ENCODE measurements around the gene LIPE.

The LIPE gene

DNA sequence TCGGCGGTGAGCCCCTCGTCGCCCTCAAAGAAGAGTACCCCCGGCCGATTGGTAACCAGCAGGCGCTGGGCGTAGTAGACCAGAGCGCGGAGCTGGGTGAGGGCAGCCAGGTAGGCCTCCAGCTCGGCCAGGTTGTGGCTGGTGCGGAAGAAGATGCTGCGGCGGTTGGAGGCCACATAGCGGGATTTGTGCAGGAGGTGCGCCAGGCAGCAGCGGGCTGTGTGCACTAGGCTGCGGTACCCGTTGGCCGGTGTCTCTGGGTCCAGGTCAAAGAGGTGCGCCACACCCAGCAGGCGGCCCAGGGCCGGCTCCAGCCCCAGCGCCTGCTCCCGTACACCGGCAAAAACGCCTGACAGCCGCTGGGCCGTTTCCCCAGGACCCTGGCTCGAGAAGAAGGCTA lies 16.8 kb downstream of the LIPE start:
- DNase-seq, result no peak

DNA sequence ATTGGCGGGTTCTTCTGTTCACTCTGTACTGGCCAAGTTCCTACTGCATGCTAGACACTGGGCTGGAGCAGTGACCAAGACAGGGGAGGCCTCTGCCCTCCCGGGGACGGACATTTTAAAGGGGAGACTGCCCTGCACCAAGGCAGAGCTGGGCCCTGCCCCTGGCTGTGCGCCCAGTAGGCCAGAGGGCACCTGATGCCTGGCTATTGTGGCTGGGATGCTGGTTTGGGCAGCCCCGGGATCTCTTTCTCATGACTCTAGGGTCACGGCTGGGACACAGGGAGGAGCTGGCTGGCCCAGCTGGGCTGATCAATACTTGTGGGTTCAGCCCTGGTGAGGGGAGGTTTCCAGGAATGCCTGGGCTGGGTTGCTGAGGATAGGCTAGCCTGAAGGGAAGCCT lies 17.7 kb downstream of the LIPE start:
- DNase-seq, result no peak

DNA sequence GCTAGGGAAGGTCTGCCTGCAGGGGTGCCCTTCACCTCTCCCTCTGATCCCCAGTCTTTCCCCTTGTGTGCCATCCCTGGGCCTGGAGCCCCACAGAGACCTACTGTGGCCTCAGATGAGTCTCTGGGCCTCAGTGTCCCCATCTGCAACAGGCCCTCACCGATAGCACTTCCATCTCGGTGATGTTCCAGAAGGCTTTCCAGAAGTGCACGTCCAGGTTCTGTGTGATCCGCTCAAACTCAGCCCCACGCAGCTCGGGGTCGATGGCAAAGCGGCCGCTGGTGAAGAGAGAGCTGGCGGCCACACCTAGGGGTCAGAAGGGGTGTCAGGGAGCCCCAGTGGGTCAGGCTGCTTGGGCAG lies 19.4 kb downstream of the LIPE start:
- no peak for DNase-seq

DNA sequence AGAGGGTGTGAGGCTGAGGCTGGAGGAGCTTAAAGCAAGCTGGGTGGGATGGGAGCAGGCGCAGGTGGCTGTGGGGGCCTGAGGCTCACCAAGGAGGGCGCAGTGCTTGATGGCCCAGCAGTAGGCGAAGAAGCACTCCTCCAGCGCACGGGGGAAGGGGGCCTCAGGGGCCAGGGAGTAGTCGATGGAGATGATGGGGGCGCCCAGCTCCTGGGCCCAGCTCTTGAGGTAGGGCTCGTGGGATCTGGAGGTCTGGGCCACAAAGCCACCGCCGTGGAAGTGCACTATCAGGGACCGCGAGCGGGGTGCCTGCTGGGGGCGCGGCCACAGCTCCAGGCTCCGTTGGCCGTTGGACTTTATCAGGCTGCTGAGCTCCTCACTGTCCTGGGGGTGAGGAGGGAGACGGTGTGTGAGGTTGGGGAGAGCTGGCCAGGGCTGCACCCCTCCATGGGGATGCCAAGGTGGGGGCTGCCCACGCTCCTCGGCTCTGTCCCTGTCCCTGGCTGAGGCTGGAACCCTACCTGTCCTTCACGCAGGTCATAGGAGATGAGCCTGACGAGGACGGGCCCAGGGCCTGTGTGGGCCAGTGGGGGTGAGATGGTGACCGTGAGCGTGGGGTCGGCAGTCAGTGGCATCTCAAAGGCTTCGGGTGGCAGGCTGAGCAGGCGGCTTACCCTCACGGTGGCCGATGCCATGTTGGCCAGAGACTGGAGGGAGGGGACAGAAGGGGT lies 19.9 kb downstream of the LIPE start:
- DNase-seq, result no peak

DNA sequence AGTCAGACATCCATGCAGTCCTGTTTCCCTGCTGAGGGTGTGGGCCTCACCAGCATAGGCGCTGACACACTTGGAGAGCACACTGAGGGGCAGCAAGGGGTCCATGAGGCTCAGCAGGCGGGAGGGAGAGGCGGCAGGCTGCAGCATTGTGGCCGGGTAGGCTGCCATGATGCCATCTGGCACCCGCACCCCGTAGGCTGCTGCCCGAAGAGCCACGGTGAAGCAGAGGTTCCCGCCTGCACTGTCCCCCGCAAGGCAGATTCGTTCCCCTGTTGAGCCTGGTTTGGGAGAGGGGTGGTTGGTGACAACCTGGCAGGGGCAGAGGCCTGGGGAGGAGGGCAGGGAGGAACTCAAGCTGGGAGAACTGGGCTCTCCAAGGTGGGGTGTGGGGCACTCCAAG lies 21.1 kb downstream of the LIPE start:
- no peak for DNase-seq

DNA sequence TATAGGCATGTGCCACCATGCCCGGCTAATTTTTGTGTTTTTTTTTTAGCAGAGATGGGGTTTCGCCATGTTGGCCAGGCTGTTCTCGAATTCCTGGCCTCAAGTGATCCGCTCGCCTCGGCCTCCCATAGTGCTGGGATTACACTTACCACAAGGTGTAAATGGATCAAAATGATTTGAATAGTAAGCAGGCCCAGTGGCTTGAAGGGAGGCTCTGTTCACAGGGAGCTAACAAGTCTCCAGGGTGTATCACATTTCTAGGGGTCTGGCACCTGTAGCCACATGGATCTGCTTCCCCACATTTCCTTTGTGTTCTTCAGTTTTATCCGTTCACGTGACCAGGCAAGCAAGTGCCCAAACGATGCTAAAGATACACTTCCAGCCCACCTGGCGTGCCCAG lies 23.6 kb downstream of the LIPE start:
- DNase-seq, result no peak

DNA sequence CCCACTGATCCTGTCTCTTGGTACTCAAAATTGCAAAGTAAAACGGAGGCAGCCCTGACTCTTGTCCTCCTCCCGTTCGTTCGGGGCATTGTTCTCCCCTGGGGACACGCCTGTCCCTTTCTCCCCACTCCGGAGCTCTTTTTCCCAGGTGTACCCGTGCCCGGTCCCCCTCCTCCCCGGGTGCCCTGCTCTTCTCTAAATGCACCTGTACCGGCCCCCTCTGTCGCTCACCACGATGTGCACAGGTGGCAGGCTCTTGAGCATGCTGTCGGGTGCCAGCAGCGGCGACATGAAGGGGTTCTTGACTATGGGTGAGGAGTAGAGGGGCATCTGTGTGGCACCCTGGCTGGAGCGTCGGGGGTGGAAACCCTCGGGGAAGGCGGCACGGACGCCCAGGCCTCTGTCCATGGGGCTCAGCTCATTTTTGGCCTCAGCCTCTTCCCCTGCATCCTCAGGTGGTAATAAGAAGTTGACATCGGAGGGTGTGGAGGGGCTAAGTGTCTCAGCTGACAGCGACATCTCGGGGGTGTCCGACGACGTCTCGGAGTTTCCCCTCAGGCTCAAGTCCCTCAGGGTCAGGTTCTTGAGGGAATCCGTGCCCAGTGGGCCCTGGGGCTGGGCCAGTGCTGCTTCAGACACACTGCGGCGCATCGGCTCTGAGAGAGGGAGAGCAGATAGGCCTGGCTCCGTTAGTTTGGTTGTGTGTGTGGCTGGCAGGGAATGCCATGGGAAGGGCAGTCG lies 24.6 kb downstream of the LIPE start:
- no peak for DNase-seq

DNA sequence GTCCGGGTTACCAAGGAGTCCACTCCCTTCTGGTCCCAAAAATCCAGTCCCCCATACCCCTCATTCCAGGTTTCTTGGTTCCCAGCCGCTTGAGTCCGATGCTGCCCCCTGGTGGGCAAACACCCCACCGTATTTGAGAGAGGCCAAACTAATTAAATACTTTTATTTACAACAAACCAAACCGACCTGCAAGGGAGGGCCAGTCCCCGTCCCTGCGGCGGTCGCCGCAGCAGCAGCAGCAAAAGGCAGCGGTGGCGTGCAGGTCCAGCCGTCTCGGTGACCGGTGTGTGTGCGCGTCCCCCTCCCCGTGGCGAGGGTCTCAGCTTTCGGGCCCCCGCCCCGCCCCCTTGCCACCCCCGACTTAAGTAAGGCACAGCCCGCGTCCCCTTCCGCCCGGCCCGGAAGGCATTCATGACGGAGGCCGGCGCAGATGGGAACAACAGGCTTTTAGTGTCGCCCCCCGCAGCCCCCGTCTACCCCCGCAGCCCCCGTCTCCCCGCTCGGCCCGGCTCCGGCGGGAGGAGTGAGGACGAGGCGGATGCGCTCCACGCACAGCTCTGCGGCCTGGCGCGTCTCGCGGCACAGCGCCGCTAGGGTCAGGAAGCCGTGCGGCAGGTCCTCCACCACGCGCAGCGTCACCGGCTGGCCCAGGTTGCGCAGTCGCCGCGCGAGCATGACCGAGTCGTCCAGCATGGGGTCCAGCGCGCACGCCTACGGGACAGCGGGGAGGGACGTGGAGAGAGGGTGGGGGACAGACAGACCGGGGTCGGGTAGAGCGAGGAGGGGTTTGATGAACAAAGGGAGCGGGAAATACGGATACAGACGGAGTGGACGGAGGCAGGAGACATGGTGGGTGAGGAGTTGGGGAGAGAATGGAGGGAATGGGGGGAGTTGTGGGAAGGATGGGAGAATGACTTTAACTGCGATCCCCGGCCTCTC lies 25.6 kb downstream of the LIPE start:
- DNase-seq, result peak; percentile 48

DNA sequence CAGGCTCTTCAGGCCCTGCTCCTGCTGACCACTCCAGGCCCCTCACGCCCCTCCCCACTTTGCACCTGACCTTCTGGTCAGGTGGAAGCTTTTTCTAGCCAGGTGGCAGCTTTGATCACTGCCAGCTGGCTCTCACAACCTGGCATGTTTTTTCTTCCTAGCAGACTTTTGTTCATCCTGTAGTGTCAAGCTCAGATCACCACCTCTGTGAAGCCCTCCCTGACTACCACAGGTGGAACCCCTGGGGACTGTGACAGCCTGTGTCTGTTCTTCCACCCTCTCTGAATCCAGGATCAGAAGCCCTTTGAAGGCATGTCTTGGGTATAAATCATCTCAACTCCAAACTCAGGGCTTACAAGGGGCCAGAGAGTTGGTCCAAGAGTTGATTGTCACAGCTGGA lies 26.8 kb downstream of the LIPE start:
- no peak for DNase-seq

DNA sequence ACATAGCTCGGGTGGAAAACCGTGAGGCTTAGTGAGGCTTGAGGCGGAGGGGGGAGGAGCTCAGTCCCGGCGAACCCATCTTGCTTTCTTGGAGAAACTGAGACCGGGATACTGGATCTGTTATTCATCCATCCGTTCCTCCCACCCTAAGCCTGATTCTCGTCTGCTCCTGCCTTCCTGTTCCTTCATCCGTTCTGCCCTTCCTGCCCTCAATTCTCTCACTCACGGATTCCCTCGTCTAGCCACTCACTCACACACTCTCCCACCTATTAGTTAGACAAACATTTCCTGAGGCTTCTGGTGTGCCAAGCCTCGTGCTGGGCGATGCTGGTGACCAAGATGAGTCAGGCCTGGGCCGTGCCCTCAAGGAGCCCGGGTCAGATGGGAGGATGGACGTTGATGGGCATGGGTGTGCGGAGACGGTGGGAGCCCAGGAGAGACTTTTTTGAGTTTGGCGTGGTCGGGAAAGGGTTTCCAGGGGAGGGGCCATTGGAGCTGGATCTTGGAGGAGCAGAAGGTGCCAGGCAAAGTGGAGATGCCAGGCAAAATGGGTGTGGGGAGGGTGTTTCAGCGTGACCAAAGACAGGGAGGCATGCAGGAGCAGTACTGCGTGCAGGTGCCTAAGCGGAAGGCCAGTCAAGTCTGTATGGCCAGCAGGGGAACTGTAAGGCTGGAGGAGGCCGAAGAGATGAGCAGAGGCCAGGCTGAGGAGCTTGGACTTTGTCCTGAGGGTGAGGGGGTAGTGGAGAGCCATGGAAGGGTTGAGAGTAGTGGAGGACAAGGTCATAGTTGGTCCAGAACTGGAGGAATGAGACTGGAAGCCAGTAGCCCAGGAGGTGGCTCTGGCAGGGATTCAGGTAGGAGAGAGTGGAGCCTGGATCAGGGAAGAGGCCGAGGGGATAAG lies 29.7 kb downstream of the LIPE start:
- no peak for DNase-seq

DNA sequence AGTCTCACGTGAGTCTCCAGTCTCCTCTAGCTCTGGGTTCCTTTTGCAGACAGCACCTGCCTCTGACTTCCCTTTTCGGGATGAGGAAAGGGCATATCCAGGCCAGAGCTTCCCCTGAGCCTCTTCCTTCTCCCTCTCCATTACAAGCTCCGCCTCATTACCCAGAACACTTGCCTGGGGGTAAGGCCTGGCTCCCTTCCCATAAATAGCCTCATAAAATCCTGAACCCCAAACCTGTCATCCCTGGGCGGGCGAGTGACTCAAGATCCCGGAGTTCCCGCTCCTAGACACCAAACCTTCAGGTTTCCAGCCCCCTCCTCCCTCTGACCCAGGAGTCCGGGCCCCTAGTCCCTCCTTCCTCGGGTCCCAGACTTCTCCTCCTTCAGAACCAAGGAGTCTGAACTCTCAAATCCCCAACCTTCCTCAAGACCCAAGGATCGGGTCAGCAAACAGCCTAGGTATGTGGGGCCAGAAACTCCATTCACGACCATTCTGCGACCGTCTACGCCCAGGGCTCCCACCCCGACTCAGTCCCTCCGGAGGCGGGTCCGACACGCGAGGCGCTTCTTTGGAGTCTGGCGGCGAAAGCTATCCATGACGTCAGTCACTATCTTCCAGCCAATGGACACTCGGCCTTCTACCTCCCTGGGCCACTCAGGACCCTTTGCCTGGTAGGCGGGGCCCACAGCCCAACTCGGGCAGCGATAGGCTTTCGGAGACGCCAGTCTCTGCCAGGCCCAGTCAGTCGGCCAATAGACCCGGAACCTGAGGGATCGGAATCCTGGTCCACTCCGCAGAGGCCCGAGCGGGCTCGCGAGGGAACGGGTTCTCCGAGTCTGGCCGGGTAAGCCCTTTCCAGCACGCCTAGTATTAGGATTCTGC lies 30.6 kb downstream of the LIPE start:
- peak; percentile 96 for DNase-seq

DNA sequence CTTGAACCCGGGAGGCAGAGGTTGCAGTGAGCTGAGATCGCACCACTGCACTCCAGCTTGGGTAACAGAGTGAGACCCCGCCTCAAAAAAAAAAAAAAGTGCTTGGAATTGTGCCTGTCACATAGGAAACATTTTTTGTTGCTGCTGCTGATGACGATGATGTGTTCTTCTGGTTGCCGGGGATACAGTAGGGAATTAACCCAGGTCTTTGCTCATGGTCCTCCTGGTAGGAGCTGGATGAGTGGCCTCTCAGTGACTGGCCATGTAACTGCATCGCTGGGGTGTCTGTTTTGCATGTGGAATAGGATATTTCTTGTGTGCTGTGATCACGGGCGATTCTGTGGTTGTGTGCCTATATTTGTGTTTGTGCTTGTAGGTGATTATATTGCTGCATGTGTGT lies 32.4 kb downstream of the LIPE start:
- no peak for DNase-seq

DNA sequence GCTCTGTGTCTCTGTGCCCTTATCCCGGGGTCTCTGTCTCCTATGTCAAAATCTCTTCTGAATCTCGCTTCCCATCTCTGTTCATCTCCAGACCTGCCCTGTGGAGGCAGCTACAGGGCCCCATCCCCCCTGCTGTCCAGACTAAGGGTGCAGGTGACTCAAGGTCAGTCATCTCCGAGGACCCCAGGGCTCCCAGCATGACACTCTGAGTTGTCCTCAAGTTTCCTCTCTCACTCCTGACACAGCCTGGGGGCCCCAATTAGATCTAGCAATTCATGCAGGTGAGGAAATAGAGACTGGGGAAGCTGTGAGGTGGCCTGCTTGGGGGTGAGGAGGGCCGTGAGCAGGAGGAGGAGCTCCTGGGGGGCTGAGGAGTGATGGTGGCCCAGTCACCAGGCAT lies 35.0 kb downstream of the LIPE start:
- no peak for DNase-seq

DNA sequence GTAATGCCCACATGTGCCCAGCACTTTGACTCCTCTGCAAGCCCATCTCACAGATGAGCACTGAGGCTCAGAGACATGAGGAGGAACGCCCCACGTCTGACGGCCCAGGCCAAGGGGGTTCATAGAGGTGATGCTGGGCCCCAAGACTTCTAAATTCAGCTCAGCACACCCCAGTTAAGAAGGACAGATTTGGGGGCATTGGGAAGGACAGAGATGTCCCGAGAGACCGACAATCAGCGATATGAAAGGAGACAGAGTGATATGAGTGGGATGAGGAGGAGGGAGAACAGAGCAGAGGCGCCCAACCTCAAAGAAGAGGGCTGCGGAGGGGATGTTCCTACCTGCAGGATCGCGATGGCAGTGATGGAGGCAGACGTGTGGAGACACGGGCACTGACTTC lies 37.3 kb downstream of the LIPE start, which contains the start of gene CNFN:
Gene CNFN, minus strand, starts transcription at position 399 of the 400 bp plus-strand sequence. CDS start 1,260 bp downstream, outside the sequence.
- DNase-seq, result no peak

DNA sequence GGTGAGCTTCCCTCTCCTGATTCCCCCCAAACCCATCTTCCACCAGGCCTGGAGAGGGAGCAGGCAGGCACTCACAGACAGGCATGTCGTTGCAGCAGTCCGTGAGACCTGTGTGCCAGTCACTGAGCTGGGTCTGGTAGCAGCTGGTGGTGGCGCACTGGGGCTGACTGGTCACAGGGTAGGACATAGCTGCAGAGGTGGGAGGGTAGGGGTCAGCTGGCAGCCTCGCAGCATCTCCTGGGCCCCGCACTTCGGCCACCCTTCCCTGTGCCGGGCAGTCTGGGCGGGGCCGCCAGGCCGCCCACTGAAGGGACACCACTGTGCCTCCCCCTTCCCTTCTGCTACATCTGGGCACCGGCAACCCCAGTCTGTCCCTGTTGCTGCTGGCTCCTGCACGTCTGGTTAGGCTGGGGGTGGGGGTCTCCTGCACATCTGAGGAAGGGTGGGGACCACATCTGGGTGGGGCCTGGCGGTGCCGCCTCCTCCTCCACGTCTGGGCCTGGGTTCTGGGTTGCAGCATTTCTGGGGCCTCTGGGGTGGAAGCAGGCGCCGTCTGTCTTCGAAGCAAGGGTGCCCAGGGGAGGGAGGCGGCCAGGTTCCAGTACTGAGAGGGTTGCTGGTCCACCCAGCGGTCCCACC lies 38.2 kb downstream of the LIPE start:
- DNase-seq, result no peak

DNA sequence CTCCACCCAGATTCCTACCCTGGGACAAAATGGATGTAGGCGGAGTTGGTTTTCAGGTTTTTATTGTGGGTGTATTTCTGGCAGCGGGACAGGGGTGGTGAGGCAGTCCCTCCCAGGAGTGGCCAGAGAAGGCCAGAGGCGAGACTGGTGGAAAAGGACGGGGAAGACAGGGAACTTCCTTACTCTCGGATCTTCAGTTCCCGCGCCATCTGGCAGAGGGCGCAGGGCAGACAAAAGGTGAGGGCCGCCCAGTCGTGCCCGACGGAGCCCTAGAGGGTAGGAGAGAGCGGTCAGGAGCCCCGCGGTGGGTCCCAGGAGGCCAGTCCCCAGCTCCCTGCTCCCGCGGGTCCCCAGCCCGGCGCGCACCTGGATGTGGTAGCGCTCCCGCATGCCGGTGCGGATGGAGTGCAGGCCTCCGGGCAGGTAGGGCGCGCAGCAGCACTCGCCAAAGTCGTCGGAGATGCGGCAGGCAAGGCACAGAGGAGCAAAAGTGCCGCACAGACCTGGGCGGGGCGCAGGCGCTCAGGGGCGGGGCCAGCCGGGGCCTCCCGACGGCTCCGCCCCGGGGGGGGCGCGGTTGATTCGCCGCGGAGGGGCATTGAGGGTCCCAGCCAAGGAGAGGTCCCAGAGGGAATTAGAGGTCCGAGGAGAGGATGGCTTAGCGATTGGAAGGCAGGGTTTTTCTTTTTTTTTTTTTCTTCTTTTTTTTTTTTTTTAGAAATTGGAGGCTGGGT lies 40.0 kb downstream of the LIPE start:
- DNase-seq, result peak; percentile 71

DNA sequence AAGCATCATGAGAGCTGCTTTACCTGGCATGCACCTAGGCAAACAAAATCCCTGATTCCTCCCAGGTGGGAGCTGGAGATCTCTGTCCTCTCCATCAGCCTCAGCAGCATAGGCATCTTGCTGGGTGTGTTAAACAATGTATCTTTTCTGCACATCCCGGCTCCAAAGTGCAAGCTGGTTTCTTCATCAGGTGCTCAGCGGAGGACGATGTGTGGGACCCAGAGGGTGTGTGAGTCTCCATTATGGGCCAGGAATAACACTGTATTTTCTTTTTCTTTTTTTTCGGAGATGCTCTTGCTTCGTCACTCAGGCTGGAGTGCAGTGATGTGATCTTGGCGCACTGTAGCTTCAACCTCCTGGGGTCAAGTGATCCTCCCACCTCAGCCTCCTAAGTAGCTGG lies 47.0 kb downstream of the LIPE start:
- no peak for DNase-seq

DNA sequence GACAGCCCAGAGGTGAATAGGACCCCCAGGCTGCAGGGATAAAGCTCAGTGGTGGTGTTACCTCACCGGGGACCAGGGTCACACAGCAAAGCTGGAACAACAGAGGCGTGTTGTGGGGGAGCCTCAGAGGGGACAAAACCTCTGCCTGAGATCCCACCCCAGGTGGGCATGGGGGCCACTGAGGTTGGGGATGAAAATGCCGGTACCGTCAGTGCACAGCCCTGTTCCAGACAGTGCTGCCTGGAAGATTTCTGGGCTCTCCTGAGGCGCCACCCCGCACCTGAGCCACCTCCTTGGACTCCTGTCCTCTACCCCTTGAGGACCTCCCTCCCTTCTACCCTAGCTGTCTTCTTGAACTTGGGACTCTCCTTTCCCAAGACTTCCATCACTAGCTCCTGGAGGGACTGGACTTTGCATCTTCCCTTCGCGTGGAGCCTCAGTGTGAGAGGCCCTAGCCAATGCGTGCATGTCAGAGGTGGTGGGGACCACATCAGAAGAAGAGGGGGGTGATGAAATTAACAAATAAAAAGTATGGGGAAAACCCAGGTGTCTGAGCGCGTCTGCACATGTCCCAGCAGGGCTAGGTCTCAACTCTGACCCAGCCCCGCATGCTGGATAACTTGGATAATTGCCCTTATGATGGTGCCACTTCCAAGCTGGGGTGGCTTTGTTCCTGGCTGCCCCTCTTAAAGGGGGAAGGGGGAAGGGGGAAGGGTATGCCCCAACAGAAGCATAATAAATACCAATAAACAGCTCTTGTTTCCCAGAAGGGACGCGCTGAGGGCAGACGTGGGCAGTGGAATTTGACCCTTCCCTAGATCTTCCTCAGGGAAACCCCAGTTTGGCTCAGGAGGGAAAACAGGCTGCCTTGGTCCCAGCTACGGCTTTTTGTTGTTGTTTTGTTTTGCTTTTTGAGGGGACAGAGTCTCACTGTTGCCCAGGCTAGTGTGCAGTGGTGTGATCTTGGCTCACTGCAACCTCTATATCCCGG lies 48.7 kb downstream of the LIPE start:
- no peak for DNase-seq

DNA sequence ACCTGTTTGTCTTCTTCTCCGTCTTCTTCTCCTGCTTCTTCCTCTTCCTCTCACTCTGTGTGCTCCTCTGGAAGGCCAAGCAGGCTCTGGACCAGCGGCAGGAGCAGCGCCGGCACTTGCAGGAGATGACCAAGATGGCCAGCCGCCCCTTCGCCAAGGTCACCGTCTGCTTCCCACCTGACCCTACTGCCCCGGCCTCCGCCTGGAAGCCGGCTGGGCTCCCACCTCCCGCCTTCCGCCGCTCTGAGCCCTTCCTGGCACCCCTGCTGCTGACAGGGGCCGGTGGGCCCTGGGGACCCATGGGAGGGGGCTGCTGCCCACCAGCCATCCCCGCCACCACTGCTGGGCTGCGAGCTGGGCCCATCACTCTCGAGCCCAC lies 51.0 kb downstream of the LIPE start:
- DNase-seq, result no peak

Measured in NCI-H510A (cell line).